ENCODE data around the gene ZNF823. TPM values are rescaled to one million over a fixed set of nuclear protein-coding genes. Genes with fewer than 3 reads are reported as not detected.
A peak's percentile ranks its signal among the peaks of the same experiment; 100 is the strongest.

ZNF823 gene
- total and polyA plus RNA-seq, 2 of the 13 experiments (the other 11 are each of a cell fraction or from before 2014, with no cell fraction given), result 5.7 to 11.7 TPM

- no peak for TF ChIP-seq ZHX2 (IDR thresholded peaks at IDR 0.05; ENCODE audit: low read depth)
- TF ChIP-seq ZHX2 (CRISPR knock-in tag; IDR thresholded peaks at IDR 0.05; ENCODE audit: borderline replicate concordance), result peak; percentile 27; the same call in 1 of the 2 replicates
- no peak for TF ChIP-seq JUND (CRISPR knock-in tag; IDR thresholded peaks at IDR 0.05)
- peak; percentile 44; the same call in 1 of the 2 replicates for TF ChIP-seq ZNF580 (CRISPR knock-in tag; IDR thresholded peaks at IDR 0.05; ENCODE audit: borderline replicate concordance, low read depth)
- TF ChIP-seq ZNF816 (CRISPR knock-in tag; IDR thresholded peaks at IDR 0.05; ENCODE audit: borderline replicate concordance), result no peak
- no peak for TF ChIP-seq ZUFSP (CRISPR knock-in tag; IDR thresholded peaks at IDR 0.05; ENCODE audit: borderline replicate concordance)
- TF ChIP-seq ZNF597 (CRISPR knock-in tag; IDR thresholded peaks at IDR 0.05), result no peak
- peak; percentile 61; the same call in 1 of the 2 replicates for TF ChIP-seq MXD4 (CRISPR knock-in tag; IDR thresholded peaks at IDR 0.05)
- TF ChIP-seq FIP1L1 (IDR thresholded peaks at IDR 0.05; ENCODE audit: borderline replicate concordance, insufficient read depth, low read depth, low read length), result no peak
- no peak for TF ChIP-seq DPF2 (CRISPR knock-in tag; IDR thresholded peaks at IDR 0.05; ENCODE audit: borderline replicate concordance, low read depth)
- no peak for TF ChIP-seq ZNF251 (CRISPR knock-in tag; IDR thresholded peaks at IDR 0.05)
- TF ChIP-seq HOXD1 (CRISPR knock-in tag; IDR thresholded peaks at IDR 0.05), result peak; percentile 74
- TF ChIP-seq BCL3 (CRISPR knock-in tag; IDR thresholded peaks at IDR 0.05), result 0 out of 2 replicates have a peak, but pooled peaks have one; percentile 26
- no peak for TF ChIP-seq ZNF563 (CRISPR knock-in tag; IDR thresholded peaks at IDR 0.05)
- peak; percentile 29; the same call in 1 of the 2 replicates for TF ChIP-seq ZBTB14 (CRISPR knock-in tag; IDR thresholded peaks at IDR 0.05)
- TF ChIP-seq ERF (CRISPR knock-in tag; IDR thresholded peaks at IDR 0.05), result peak; percentile 63; the same call in 1 of the 2 replicates
Measured at GRCh38 chr19:11694533-11695439, 44.0 kb downstream of the ZNF823 start (continued).
